Stimulated activated CD4-positive, alpha-beta T cell treated with anti-CD3 and anti-CD28 coated beads, Interleukin-2, amount 100 ng/mL, for 4 hours (primary cell): Measurements from ENCODE around the gene AEBP1.

Experiments used
- DNase-seq: peaks from one replicate; pipeline ENCODE4 v3.0.0-alpha.2; 2020; ENCODE audit warnings: low read depth

Gene AEBP1

DNA sequence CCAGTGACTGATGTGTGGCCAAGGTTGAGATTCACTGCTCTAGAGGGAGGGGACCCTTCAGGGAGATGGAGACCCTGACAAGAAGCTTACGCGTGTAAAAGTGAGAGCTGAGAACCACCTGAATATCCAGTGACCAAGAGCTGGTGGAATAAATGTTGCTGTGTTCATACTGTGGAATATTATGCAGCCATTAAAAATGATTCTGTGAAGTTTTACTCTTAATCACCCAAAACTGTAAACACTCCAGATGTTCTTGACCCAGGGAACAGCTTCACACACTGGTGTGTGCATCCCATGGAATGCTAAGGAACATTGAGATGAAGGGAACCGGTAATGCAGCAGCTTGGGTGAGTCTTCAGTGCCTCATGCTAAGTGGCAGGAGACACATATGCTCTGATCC, 17.5 kb upstream of the AEBP1 start:
- DNase-seq: no peak

DNA sequence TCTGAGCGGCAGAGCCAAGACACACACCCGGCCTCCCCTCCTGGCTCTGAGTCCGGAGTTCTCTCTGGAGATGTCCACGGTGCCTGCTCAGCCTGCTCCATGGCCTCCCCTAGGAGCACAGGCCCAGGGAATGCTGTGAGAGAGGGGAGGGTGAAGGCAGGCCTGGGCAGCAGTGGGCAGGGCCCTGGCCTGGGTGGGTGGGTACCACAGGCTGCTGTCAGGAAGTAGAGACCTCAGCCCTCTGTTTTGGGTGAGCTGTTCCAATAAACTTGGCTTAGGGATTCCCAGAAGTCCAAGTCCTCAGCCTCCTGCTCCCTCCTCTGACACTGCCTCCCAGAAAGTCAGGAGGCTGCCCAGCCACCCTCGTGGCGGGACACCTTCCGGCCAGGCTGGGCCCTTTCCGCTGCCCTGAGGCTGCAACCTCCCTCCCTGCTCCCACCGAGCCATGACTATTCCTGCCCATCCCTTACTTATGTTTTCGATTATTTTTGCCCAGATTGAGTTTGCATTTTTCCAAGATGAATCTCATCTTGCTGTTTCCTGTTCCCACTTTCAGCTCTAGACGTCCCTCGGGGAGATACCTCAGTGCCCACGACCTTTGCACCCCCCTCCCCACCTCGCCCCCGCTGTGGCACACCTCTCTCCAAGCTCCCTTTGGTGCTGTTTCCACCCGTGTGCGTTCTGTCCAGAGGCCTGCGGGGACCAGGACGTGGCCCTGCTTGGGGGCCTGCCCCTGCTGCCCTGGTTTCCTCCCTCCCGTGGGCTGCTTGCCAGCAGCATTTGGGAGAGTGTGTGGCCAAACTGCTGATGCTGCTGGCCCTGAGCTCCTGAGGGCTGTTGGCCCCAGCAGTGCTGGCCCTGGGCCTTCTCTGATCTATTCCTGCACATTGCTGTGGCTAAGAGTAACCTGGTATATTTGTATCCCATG, 16.0 kb upstream of the AEBP1 start:
- DNase-seq: no peak

DNA sequence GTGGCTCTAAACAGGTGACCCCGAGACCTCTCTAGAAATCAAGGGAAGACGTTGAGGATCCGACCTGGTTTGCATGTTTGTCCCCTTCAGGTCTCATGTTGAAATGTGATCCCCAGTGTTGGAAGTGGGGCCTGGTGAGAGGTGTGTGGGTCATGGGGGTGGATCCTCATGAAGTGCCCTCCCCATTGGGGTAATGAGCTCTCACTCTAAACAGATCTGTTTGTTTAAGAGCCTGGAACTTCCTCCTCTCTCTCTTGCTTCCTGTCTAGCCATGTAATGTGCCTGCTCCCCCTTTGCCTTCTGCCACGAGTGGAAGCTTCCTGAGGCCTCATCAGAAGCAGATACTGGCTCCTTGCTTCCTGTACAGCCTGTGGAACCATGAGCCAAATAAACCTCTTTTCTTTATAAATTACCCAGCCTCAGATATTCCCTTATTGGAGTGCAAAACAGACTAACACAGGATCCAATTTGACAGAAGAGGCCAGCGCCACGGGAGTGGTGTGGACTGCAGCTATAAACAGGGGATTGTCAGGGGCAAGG, 11.0 kb upstream of the AEBP1 start:
- DNase-seq: no peak

DNA sequence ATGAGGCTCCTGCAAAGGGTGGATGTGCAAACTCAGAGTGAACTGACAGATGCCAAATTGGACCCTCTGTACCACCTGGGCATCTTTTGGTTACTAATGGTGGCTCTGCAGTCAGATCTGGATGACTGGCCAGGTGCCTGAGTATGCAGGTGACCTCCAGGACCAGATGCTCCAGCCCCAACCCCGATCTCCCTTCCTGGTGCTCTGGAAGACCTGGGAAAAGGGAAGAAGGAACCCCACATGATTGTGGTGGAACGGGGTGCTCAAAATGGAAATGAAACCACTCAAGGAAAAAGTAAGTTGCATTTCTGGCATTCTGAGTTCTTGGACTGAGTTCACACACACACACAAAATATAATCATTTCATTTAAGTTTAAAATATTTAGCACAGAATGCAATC, 9.8 kb upstream of the AEBP1 start:
- DNase-seq: no peak

DNA sequence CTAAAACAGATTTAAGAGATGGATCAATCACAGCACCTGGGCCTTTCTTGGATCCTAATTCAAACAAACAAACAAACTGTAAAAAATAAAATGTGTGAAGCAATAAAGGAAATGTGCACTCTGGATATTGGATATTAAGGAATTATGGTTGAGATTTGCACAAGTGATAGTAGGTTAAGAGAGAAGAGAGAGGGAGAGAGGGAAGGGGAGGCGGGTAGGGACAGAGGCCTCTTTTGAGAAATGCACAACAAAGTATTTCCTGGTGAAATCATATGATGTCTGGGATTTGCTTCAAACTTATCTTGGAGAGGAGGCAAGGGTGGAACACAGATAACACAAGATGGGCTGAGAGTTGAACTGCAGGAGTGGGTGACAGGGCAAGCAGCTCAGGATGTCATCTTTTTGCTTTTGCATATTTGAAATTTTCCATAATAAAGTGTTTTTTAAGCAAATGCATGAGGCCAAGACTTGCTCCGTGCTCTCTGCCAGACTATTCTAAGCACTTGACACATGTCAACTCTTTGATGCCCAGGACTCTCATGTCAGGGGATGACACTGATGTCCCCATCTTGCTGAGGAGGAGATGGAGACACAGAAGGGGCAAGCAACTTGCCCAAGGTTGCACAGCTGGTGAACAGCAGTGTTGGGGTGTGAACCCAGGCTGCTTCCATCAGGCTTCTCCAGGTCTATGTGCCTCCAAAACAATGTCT, 9.1 kb upstream of the AEBP1 start:
- DNase-seq: no peak

DNA sequence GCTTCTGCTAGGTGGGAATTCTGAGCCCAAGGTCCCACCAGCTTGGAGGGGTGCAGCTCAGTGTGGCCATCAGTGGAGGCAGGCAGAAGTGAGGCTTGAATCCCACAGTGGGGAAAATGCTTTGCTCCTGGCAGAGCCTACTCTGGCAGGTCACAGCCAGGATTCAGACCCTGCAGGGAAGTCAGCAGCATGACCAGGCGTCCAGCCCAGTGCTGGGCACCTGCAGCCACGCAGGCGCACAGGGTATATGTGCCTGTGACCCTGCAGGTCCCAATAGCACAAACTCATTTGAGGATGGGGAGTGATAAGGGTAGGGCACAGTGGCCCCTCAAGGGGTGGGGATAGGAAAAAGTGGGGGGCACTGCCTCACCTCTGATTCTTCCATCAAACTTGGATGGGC, 8.4 kb upstream of the AEBP1 start:
- no peak for DNase-seq

DNA sequence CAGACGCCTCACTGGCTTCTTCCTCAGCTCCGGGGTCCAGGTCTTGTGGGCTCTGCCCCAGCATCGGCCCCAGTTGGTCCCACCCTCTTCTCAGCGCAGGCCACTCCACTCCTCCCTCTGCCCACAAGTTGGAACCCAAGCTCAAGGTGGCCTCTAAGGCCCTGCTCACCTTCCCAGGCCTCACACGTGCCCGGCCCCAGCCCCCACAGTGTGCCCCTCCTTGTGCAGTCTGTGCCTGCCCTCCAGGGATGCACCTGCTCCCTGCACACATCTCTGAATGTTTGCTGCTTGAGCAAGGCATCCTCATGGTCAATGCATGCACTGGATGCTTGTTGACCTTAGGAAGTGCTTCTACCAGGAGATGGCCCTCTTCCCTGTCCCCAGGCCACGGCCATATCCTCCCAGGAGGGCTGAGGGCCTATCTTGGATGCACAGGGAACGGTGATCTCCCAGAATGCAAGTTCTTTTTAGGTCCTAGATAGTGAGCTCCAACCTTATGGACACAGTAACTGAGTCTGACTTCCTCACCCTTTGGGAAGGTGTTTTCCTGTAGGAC, 7.7 kb upstream of the AEBP1 start:
- no peak for DNase-seq

DNA sequence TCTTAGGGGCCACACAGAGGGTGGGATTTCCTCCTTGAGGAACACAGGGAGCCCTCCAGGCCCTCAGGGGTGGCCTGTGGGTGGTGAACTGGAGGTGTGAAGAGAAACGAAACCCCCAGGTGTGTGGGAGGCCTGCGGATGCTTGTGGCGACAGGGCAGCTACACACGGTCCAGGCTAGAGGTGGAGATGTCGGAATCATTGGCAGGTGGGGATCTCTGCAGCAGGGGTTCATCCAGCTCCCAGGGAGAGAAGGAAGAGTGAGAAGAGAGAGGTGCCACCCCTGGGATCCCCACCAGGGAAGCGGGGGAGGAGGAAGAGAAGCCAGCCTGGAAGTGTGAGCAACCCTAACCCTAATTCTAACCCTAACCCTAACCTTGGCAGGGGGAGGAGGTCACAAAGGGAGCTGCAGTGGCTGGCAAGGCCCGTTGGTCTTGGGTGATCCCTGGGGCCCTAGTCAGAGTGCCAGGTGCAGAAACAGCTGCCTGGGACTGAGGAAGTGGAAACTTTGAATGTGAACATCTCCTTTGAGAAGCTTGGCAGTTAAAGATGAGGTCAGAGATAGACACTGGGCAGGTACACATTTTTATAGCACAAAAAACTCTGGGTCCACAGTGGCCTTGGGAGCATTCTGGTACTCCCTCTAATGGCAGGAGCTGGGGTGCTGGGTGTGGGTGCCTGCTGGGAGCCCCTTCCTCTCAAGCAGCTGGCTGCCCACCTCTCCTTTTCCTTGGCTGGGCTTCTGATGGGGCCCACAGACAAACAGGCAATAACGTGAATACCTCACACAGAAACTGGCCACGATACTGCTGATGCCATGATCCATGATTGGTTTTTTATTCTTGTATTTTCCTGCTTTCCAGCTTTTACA, 6.8 kb upstream of the AEBP1 start:
- DNase-seq: no peak

DNA sequence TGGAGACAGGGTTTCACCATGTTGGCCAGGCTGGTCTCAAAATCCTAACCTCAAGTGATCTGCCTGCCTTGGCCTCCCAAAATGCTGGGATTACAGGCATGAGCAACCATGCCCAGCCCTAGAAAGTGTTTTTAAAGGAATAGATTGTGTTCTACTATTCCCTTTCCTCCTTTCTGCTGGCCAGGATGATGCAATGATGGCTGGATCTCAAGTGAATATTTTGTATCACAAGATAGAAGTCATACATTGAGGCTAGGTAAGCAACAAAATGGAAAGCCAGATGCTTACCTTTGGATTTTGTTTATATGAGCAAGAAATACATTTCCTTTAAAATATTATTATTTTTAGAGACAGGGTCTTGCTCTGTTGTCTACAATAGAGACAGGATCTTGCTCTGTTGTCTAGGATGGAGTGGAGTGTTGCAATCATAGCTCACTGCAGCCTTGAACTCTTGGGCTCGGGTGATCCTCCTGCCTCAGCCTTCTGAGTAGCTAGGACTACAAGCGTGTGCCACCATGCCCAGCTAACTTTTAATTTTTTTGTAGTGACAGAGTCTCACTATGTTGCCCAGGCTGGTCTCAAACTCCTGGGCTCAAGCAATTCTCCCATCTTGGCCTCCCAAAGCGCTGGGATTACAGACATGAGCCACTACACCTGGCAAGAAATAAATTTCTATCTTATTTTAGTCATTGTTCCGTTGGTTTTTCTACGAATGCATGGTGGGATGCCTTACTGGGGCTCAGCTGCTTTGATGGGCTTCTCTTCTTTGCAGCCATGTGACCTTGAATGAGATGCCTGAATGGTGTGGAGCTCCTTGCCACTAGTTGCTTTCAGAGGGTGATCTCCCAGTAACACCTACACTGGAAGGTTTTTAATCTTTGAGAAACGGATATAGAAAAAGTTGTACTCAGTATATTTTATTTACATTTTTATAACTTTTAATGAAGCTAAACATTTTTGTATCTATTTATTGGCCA, 5.8 kb upstream of the AEBP1 start:
- no peak for DNase-seq

DNA sequence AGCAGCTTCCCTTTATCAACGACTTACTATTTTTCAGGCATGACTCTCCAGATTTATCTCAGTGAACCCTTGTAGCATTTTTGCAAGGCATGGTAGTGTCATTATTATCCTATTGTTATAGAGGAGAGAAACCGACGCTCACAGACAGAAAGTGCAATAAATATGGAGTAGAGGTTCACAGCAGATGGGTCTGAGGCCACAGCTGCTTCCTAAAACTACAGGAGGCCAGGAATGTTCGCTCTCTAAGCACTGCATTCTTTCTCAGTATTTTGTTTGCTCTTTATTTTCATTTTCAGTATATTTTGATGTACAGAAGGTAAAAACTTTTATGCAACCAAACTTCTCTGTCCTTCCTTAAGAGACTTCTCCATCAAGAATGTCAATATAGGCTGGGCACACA, 4.5 kb upstream of the AEBP1 start:
- DNase-seq: no peak

DNA sequence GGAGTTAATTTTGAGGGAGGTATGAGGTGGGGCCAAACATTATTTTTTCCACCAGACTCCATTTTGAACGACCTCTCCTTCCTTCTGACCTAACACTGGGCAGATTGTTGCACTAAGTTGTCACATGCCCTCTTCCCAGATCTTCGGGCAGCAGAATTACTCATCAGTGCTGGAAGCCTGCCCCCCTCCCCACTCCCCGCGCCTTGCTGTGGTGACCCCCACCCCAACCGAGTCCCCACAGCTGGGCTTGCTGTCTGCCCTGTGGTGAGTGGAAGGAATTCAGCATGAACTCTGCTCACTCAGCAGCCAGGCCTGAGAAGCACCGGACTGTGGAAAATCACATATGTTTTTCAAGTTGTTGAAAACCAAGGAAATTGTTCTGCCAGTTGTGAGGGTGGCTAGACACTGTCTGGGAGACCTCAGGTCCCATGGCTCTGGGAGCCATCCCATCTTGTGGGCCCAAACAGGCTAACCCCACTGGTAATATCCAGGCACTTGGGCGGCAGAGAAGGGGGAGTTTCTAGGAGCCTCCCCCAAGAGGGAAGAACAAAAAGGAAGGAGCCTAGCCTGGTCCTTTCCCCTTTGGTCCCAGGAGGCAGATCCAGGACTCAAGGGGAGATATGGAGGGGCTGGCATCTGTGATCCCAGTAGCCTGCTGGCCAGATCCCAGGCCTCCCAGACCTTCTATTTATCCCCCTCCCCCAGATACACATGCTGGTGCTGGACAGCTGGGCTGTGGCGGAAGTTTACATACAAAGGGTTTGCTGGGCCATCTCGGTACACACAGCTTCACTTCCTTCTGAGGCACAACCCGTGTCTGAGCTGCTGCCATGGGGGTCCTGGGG, 3.5 kb upstream of the AEBP1 start:
- DNase-seq: no peak

DNA sequence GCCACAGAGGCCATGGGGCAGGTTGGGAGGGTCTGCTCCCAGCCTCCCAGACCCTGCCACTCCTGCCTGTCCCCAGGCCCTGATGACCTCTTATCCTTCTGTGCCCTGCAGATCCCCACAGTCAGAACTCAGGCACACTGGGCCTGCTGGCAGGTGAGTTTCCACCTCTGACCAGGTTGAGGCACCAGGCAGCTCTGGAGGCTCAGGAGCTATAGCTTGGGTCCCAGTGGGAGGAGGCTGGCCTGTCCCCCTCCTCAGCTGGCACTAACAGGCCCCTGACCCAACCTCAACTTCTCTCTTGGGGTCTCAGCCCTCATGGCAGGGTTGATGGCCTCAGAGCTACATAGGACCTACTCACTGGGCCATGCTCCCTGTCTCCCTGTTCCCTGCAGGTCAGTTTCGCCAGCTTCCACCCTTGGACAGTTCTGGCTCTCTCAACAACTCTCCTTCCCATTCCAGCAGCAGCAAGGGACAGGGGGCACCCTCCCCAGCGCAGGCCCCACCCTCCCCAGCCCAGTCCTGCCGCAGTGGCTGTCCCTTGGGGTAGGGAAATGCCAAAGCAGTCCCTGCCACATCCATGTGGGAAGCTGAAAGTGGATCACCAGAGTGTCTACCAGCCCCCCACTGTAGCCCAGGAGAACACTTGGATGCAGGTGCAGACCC, 2.7 kb upstream of the AEBP1 start:
- DNase-seq: no peak

DNA sequence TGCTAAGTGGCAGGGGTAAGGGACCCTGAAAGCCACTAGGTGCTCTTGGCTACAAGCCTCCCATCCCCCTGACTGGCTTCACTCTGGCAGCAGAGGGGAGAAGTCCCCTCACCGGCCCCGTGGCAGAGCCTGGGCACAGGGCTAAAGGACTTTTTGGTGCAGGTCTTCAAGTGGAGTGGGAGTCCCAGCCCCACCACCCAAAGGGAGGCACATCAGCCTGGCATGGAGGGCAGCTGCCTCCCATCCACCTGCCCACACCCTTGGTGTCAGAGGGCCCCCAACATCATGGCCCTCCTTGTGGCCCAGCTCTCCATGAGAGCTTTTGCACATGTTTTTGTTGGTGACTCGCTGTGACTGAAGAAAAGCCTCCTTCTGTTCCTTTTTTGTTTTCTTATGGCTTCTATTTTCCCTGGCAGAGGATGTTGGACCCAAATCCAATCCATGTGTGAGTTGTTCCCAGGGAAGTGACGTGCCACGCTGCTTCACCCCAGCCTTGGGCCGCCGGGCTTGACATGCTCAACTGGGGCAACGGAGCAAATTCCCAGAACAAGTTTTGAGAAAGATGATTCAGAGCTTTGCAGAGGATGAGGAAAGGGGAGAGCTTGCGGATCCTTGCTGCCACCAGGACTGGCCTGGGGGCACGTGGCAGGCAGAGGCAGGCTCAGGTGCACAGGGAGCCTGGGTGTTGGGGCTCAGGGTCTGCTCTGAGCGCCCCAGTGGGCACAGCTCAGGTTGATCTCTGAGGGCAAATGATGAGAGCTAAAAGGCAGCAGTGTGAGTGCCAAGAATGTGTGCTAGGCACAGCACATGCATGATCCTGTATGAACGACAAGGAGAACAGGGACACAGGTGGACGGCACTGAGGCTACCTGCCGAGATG, 1.9 kb upstream of the AEBP1 start:
- DNase-seq: no peak

DNA sequence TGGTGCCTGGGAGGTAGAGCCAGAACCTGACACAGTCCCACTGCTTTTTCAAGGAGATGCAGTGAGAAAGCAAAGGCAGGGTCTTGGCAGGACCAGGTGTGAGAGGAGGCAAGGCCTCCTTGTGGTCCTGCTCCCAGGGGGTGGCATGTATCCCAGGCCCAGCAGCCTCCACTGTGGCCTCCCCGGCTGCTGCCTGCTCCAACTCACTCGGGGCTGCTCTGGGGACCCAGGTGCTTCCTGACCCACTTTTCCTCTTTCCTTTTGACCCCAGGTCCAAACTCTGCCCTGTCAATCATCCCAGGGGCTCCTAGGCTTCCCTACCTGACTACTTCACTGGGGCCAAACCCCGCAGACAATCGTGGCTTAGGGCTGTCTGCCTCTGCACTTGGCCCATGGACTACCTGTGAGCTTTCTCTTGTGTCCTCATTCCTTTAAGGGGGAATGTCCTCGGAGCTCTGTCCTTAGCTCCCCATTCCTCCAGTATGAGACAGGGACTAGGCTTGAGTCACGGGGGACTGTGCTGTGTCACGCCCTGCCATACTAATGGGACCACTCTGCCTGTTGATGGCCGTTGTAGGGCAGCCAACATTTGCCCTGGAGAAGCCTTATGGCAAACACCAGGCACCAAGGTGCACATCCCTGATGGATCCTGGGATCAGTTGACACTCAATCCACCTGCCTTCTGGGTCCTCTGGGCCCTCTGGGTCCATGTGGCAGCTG, 1.1 kb upstream of the AEBP1 start:
- no peak for DNase-seq

DNA sequence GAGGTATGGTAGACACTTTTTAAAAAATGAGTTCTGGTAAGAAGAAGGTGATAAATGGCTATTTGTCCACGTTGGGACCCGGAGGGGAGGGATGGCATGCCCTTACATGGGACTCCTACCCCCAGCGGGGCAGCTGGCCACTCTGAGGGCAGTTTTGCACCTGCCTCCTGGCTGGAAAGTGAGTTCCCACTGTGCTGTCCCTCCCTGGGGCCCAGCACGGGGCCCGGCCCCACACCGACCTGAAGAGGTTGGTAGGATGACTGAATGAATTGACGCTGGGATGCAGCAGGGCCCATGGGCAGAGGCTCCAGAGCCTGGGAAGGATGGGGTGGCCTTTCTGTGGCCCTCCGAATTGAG, 601 bp upstream of the AEBP1 start:
- no peak for DNase-seq

DNA sequence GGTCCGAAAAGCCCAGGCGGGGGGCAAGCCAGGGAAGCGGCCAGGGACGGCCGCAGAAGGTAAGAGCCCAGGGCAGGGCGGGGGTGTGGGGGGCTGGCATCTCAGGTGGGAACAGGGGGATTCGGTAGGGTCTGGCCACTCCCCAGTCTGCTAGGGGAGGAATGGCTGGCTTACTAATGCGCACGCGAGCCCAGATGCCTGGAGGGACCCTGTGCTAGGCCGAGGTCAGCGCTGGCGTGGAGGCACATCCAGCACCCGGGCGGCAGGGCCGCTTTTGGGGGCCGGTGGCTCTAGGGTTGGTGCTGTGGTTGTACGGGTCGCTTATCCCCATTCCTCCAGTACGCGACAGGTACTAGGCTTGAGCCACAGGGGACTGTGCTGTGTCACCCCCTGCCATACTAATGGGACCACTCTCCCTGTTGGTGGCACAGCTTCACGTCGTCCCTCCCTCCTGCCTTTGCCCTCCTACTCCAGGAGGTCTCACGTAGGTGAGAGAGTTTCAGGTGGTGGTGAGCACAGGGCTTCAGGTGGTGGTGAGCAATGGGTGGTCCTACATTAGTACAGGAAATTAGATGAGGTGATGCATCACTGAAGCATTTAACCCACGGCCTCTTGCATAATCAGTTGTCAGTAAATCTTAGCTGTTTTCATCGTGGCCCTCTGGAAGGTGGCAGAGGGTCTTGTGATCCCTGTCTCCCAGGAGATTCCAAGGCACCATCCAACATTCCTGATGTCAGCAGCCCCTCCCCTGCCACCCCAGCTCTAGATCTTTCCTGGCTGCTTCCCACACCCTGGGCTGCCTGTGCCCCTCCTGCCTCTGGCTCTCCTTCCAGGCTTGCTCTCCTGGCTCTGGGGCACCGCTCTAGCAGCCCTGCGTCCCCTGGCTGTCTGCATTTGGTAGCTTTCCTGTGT, 971 bp downstream of the AEBP1 start:
- DNase-seq: no peak

DNA sequence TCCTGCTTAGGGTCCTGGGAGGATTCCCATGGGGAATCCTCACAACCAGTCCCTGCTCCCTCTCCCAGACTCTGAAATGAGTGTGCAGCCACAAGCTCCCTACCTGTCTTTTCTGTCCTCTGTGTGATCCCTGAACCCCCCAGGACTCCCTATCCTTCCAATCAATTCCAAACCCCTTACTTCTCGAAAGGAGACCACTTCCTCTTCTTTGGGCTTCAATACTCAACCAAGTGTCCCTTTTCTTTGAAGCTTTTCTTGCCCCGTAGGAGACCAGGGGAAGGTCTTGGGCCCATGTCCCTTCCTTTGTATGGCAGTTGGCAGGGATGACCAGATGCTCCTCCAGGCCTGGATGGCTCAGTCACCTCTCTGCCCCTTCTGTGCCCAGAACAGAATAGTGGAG, 1.7 kb downstream of the AEBP1 start:
- no peak for DNase-seq
